Measurements from ENCODE around the gene SMPD4.
A peak's percentile ranks its signal among the peaks of the same experiment; 100 is the strongest.
"Not testable (repeated sequence)": the region's sequence is repeated elsewhere in the genome, so short reads cannot be mapped to it uniquely, and the experiment has no call there.

The SMPD4 gene, protein sequence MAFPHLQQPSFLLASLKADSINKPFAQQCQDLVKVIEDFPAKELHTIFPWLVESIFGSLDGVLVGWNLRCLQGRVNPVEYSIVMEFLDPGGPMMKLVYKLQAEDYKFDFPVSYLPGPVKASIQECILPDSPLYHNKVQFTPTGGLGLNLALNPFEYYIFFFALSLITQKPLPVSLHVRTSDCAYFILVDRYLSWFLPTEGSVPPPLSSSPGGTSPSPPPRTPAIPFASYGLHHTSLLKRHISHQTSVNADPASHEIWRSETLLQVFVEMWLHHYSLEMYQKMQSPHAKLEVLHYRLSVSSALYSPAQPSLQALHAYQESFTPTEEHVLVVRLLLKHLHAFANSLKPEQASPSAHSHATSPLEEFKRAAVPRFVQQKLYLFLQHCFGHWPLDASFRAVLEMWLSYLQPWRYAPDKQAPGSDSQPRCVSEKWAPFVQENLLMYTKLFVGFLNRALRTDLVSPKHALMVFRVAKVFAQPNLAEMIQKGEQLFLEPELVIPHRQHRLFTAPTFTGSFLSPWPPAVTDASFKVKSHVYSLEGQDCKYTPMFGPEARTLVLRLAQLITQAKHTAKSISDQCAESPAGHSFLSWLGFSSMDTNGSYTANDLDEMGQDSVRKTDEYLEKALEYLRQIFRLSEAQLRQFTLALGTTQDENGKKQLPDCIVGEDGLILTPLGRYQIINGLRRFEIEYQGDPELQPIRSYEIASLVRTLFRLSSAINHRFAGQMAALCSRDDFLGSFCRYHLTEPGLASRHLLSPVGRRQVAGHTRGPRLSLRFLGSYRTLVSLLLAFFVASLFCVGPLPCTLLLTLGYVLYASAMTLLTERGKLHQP

DNA sequence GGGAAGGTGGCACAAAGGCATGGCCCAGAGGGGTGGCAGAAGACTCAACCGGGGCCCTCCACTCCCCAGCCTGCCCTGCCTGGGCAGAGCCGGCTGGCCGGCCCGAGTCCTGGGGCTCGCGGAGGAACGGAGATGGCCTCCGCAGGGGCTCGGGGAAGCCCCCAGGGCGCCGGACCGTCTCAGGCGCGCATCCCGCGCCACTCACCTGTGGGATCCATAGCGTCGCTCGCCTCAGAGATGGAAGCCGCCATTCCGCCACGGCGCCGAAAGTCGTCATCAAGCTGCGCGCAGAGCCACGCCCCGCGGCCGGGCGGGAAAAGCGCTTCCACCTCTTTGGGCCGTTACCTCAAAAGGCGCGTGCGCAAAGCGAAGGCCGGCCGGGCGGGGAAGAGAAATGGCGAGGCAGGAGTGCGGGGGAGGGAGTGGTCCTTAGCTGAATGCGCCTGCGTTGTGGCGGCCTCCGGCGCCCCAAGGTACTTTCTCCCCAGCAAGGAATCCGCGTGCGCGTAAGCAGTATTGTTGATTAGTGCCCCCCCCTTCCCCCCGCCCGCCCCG lies at the start of gene SMPD4:
Gene SMPD4 (minus strand): TSS at position 278 of the 555 bp plus-strand sequence. CDS start 5,010 bp downstream, outside the sequence.
- peak; percentile 20 to 82 for DNase-seq

DNA sequence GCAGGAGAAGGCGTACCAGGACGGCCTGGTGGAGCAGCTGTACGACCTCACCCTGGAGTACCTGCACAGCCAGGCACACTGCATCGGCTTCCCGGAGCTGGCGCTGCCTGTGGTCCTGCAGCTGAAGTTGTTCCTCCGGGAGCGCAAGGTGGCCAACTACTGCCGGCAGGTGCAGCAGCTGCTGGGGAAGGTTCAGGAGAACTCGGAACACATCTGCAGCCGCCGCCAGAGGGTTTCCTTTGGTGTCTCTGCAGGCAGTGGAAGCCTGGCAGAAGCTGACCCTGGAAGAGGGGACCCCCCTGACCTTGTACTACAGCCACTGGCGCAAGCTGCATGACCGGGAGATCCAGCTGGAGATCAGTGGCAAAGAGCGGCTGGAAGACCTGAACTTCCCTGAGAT lies 49.5 kb upstream of the SMPD4 start:
- not testable (repeated sequence) for DNase-seq

DNA sequence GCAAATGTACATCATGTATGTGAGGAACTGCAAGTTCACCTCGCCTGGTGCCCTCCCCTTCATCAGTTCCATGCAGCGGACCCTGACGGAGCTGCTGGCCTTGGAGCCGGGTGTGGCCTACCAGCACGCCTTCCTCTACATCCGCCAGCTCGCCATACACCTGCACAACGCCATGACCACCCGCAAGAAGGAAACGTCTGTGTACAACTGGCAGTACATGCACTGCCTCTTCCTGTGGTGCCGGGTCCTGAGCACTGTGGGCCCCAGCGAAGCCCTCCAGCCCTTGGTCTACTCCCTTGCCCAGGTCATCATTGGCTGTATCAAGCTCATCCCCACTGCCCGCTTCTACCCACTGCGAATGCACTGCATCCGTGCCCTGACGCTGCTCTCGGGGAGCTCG lies 49.0 kb upstream of the SMPD4 start:
- not testable (repeated sequence) for DNase-seq

DNA sequence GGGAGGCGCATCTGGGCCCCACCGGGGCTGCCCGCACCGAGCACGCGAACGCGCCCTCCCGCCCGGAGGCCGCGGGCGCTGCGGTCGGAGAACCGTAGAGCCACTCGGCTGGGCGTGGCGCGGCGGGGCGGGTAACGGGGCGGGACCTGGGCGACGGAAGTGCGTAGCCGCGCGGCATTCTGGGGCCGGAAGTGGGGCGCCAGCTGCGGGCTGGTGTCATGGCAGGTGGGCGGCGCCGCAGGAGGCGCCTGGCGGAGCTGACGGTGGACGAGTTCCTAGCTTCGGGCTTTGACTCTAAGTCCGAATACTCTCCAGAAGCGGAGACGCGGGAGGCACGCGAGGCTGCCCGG lies 47.7 kb upstream of the SMPD4 start:
- not testable (repeated sequence) for DNase-seq

DNA sequence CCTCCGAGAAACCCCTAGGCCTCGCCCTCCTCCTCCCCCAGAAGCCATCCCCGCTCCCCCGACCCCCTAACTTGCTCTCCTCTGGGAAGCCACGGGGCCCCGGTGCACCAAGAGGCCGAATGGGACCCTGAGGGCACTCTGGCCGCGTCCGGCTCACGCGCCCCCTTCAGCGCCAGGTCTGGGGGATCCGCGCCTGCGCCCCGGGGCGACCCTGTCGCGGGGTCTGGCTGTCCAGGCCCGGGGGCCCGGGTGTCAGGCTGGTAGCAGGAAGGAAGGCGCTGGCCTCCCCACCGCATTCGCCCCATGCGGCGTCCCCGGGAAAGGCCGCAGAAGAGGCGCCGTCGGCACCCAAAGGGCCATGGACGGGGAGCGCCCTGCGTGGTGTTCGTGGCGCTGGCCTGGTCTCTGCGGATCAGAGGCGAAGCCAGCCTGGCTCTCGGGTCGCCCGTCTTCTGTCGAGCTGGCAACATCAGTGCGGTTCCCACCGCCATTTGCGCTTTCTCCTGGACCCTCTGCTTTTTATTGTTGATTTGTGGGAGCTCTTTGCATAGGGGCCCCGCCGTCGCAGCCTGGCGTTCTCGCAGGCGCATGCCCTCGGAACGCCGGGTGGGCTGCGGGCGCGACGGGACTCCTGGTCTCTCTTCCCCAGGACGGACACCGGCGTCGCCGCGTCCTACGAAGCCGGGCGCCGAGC lies 47.2 kb upstream of the SMPD4 start:
- not testable (repeated sequence) for DNase-seq

DNA sequence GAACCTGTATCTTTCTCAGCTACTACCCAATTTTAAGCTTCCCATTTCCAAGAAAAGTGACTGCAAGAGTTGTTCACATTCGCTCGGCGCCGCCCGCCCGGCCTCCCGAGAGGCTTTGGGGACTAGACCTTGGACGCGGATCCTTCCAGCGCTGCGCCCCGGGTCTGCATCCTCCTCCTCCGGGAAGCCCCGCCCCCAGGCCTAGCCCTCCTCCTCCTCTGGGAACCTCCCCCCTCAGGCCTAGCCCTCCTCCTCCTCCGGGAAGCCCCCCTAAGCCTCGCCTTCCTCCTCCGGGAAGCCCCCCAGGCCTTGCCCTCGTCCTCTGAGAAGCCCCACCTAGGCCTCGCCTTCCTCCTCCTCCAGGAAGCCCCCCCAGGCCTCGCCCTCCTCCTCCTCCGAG lies 46.6 kb upstream of the SMPD4 start:
- DNase-seq: not testable (repeated sequence)

DNA sequence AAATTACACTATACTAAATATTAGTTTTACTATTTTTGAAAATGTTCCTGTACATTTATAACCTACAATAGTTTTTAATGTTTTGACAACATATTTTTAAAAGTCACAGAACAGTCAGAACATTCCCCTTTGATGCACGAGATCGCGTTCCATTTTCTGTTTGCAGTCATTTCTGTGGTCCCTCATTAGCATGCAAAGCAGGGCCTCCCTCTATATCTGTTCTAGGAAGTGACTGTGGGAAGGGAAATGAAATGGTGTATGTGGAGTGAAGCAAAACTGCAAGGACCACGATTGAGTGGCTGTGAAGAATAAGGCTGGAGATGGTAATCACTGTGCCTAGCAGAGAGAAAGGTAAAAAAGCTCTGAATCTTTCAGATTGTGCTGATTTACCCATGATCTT lies 41.1 kb upstream of the SMPD4 start:
- DNase-seq: not testable (repeated sequence)

DNA sequence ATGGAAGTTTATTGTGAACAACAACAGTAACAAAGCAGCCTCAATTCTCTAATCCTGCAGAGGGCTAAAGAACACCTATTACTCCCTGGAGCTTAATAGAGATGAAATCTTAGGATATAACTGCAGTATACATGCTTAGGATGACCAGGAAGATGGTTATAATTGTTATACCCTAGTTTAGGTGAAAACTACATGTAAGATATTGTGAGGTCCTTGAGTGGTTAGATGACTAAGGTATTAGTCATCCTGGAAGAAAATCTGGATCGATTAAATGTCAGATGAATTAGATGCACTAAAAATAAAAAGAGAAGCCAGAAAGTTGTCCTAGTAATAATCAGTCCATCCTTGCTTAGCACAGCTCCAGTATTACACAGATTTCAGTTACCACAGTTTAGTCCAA lies 39.1 kb upstream of the SMPD4 start:
- not testable (repeated sequence) for DNase-seq

DNA sequence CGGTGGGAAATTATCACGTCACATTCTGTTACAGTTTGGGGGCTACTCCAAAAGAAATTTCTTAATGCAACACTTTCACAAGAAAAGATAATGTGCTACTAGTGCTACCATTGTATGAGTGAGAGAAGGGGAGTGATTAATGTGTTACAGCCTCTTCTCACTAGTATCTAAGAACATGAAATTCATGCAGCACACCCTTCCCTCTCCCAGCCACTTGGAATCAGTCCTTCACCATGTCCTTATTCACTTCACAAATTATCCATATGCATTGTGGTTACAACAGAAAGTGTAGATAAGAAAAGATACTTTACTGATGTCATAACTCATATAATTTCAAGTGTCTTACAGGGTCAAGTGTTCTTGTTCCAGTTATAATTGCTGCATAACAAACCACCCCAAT lies 37.7 kb upstream of the SMPD4 start:
- DNase-seq: not testable (repeated sequence)

DNA sequence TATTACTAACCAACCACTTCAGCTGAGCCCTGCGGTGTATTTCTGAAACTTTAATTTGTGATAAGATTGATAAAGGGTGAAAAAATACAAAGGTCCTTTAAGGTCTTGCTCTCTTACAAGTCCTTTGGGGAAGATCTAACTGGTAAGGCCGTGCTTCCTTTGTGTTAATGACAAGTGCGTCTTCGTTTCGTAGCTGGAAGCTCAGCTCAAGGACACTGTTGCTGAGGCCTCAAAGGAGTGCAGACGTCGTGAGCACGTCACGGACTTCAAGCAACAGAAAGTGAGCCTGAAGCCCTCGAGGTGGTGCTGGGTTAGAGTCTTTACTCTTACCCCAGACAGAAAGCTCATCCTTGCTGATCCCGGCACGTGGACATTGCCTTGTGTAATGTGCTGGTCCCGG lies 25.6 kb upstream of the SMPD4 start:
- not testable (repeated sequence) for DNase-seq

DNA sequence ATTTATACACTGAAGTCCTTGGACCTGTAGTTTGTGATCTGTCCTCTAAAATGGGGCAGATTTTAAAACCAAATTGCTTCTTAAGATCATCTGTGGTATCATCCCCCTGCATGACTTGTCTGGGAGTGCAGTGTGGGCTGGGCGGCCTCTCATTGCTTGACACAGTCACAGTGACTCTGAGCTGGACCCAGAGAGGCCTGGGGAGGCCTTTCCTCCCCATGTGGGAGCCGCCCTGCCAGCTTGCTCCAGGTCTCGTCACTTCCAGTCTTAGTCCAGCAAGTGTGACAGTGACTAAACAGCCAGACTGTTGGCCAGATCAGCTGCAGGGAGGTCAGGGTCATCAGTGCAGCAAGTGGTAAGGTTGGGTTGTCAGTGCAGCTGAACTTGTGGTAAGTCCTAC lies 21.7 kb upstream of the SMPD4 start:
- not testable (repeated sequence) for DNase-seq

DNA sequence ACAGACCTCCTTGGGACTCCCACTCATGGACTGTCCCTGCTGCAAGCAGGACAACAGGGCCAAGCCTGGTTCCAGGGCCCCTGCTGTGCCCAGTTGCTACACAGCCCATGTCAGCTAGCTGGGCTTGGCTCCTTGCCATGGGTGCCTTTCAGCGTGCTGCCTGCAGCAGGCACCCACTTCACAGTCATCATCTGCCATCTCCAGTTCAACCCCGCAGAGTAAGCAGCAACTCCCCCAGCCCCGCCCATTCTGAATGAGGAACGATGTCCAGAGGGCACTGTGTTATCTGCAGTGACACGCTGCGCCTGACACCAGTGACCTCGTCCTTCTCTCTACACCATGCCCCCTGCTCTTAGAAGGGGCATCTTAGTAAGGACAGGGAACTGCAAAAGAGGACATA lies 21.1 kb upstream of the SMPD4 start:
- not testable (repeated sequence) for DNase-seq

DNA sequence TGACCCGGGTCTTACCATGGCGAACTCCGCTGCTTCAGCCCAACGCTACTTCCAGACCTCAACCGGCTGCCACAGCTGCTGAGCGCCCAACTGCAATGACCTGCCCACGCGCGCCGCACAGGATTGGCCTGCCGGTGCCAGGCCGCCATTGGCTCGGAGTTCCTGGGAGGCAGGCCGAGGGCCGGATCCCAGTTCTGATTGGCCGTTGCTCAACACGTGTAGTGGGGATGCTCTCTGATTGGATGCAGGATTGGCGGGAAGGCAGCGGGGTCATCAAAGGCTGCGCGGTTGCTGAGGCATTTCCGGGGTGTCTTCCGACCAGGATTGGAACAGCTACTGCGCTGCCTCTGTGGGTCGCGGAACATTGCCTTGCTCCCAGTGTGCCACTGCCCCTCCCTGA lies 16.9 kb upstream of the SMPD4 start, which contains the start of gene TUBA3E:
Gene TUBA3E (minus strand): TSS at position 97 of the 400 bp plus-strand sequence. CDS start 79 bp downstream, at position 18.
- no peak for DNase-seq

DNA sequence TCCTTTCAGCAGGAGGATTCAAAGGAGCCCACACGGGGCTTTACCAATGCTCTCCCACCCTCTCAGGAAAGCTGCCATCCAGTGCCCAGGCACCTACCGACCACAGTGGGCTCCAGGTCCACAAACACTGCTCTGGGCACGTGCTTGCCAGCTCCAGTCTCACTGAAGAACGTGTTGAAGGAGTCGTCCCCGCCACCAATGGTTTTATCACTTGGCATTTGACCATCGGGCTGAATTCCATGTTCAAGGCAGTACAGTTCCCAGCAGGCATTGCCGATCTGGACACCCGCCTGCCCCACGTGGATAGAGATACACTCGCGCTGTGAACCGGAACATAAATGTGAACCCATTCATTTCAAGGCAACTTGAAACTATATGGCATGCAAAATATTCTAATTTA lies 14.7 kb upstream of the SMPD4 start:
- DNase-seq: not testable (repeated sequence)

DNA sequence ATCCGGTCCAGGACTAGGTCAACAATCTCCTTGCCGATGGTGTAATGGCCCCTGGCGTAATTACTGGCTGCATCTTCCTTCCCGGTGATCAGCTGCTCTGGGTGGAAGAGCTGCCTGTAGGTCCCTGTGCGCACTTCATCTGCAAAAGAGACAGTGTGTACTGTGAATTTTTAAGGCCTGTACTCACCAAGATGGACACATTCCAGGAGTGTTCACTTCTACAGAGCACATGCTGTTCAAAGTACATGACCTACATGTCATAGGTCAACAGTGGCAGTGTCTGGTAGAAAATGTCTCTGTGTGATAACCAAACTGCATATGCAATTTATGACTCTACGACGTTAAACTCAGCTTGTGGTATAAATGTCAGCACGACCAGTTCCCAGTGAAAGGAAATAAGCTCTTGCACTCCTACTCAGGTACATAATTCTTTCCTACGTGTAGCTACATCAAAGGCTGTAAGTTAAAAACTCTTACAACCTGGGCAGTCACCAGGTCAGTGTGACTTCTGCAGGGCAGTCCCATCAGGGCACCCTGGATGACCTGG lies 13.8 kb upstream of the SMPD4 start:
- not testable (repeated sequence) for DNase-seq

DNA sequence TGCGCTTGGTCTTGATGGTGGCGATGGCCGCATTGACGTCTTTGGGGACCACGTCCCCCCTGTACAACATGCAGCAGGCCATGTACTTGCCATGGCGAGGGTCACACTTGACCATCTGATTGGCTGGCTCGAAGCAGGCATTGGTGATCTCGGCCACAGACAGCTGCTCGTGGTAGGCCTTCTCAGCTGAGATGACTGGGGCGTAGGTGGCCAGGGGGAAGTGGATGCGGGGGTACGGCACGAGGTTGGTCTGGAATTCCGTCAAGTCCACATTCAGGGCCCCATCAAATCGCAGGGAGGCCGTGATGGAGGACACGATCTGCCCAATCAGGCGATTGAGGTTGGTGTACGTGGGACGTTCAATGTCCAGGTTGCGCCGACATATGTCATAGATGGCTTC lies 12.4 kb upstream of the SMPD4 start:
- not testable (repeated sequence) for DNase-seq

DNA sequence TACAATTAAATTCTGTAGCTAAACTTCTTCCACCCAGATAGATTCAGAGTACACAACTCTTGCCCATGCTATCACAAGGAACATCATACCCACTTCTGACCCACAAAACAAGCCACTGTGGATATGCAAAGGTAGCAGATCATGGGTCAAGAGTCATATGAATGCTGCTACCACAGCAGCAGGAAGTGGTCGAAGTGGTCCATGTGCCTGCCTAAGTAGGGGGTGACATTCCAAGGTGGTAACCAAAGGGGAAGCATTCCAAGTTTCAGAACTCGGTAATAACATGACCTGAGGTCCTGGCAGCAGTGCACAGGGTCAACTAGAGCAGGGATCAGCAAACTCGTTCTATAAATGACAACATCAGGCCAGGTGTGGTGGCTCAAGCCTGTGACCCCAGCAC lies 11.0 kb upstream of the SMPD4 start:
- not testable (repeated sequence) for DNase-seq

DNA sequence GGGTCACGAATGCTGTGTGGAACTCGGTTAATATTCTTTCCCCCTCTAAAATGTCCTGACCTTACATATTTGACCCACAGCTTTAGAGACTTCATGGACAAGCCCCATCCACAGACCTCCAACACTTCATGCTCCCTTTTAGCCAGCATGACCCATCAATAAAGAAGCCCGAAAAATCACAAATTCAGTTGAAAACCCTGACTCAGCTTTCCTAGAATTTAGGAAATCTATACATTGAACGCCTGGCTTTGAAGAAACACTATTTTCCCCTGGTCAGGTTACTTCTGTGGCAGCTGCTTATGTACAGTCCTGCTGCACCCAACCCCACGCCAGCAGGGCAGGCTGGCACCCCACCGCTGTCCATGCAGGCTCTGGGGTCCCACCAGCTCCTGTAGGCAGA lies 9.9 kb upstream of the SMPD4 start:
- not testable (repeated sequence) for DNase-seq

DNA sequence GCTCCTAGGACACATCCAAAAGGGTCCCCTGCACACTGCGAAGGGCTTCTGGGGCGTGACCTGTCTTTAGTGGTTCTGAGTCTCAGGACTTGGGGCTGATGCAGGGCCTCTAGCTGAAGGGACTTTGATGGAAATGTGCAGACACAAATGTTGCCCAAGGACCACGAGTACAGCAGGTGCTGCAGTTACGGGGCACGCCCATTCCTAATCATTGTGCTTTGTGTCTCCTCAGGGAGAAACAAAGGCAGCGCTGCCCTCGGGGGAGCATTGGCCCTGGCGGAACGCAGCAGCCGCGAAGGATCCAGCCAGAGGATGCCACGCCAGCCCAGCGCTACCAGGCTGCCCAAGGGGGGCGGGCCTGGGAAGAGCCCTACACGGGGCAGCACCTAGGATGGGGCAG lies 8.8 kb upstream of the SMPD4 start:
- no peak for DNase-seq

DNA sequence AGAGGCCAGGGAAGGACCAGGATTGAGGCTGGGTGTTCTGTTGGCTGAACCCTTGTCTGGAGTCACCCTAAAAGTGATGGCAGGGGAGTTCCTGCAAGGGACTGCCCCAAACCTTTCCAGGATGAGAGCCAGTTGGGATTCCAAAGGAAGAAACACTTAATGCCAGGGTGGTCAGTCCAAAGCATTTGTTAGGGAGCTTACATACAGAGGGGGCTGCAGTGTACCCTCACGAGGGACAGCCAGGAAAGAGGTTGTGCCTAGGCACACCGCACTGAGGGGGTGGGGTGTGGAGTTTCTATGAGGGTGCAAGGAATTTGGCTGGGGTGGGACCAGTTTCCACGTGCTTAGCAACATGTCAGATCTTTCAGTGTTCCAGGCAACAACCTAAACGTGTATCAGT lies 7.6 kb upstream of the SMPD4 start:
- DNase-seq: not testable (repeated sequence)

DNA sequence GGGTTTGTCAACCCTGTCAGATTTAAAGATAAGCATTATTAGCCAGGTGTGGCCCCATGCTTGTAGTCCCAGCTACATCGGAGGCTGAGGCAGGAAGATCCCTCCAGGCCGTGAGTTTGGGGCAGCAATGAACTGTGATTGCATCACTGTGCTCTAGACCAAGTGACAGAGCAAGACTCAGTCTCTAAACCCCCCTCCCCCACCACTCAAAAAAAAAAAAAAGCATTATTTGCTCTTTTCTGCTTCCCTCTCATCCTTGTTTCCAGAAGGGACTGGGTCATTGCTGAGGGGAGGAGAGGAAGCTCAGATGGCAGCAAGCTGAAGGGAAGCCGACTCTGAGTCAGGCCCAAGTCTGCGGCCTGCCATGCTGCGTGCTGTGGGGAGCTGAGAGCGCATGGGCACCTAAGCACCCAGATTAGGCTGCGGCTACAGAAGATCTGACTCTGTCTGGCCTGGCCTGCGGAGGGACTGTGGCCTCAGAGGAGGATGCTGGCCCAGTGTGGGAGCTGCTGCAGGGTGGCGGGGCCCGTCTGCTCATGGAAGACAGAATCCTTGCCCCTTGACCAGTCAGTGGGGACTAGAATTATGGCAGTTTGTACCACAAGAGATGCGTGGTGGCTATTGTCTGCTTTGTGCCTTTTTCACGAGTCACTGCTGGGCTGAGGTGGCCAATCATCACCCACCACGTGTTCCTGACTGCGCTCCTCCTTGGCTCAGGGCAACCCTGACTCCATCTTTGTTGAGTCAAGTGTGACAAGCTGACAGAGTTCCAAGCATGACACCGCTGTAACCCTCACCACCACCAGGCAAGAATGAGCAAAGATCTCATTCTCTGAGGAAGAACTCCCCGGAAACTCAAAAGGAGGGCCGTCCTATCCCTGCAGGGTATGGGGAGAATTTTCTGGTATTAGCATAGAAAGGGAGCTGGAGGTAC lies 6.7 kb upstream of the SMPD4 start:
- DNase-seq: not testable (repeated sequence)
